Measurements from ENCODE around the gene FCRLA. TPM values are rescaled to one million over a fixed set of nuclear protein-coding genes. Genes with fewer than 3 reads are reported as not detected.

The FCRLA gene
- total and polyA plus RNA-seq, 2 donors (not counting 1 experiment from before 2014, with no cell fraction given), result 140 to 248 TPM

GRCh38 chr1:161705537-161705936, 1.5 kb upstream of the FCRLA start:
- POLR2A ChIA-PET, result interaction anchor here (0.6 to 1.8 kb wide), 4 partner anchors 21 to 140 kb away, joined by 5 to 15 read pairs (median 7); no protein-coding TSS in a partner anchor
- Mint-ChIP-seq H3K4me1 (peaks cover 18% of the 10 kb centered on the region), H3K27ac (no peak overlapping the region), H3K4me3 (peak overlapping the region; percentile 79), H3K9me3 (ENCODE audit: insufficient read depth) (no peaks in the 10 kb centered on the region), H3K27me3 (no peaks in the 10 kb centered on the region)
- H3K27me3 ChIP-seq (replicated peaks in 1 of 4; ENCODE audit: control extremely low read depth in 1 of 4, control insufficient read depth in 3 of 4, insufficient read depth in 4 of 4, low read length in 3 of 4), result no peaks in the 10 kb centered on the region
- peak overlapping the region; percentile 80 to 81 for H3K27ac ChIP-seq (ENCODE audit: low read length in 2 of 2)
- H2AFZ ChIP-seq (ENCODE audit: insufficient read depth, low read depth, low read length, poor library complexity, severe bottlenecking), result no peak overlapping the region
- peak overlapping the region; percentile 76 for H3K4me2 ChIP-seq (replicated peaks; ENCODE audit: low read depth, low read length, poor library complexity, severe bottlenecking)
- peaks cover 36% of the 10 kb centered on the region for H3K79me2 ChIP-seq (ENCODE audit: control insufficient read depth, insufficient read depth, low read length)
- peaks cover 0 to 4% (median 0%) of the 10 kb centered on the region in 3 donors for H3K9me3 ChIP-seq (ENCODE audit: control extremely low read depth in 1 of 3, control insufficient read depth in 2 of 3, insufficient read depth in 1 of 3, low read length in 2 of 3)
- peaks cover 0 to 5% of the 10 kb centered on the region in 2 experiments for H3K36me3 ChIP-seq (replicated peaks in 1 of 2; ENCODE audit: control extremely low read depth in 1 of 2, control insufficient read depth in 1 of 2, extremely low read depth in 1 of 2, insufficient read depth in 2 of 2, low read length in 1 of 2)
- CTCF ChIA-PET, result interaction anchor here (0.7 to 6.8 kb wide), 6 partner anchors 22 to 93 kb away, joined by 3 to 85 read pairs (median 4); no protein-coding TSS in a partner anchor
- ATAC-seq (ENCODE audit: low read depth) (peak; percentile 84), DNase-seq (peak; percentile 88)
- no CpG with 5 or more reads among the region's 4 CpGs for WGBS (ENCODE audit: insufficient coverage)
- peaks cover 50 to 55% of the 10 kb centered on the region in 2 donors for H3K4me1 ChIP-seq (ENCODE audit: control insufficient read depth in 2 of 2, insufficient read depth in 2 of 2, low read length in 2 of 2)
- H4K20me1 ChIP-seq (ENCODE audit: control insufficient read depth, insufficient read depth, low read length, poor library complexity, severe bottlenecking), result peaks cover 12% of the 10 kb centered on the region
- H3K4me3 ChIP-seq (ENCODE audit: control extremely low read depth in 1 of 5, extremely low read depth in 1 of 5, insufficient read depth in 1 of 5, low read depth in 2 of 5, low read length in 4 of 5), result peak overlapping the region in 2 of 5 experiments; percentile 22 to 31
- intact Hi-C loops (cut with micrococcal nuclease), result loop anchor here (1.0 kb wide), 2 partner anchors 35 to 93 kb away; no protein-coding TSS in a partner anchor
- TF ChIP-seq EZH2 (IDR thresholded peaks at IDR 0.05; ENCODE audit: borderline replicate concordance, insufficient read depth, low read depth, low read length, poor library complexity, severe bottlenecking), result no peak
- TF ChIP-seq CTCF (IDR thresholded peaks at IDR 0.05), result no peak
- H3K9ac ChIP-seq (ENCODE audit: low read length), result no peak overlapping the region

GRCh38 chr1:161706113-161706481, 932 bp upstream of the FCRLA start:
- Mint-ChIP-seq H3K4me3 (peak overlapping the region; percentile 79), H3K27ac (no peak overlapping the region), H3K27me3 (no peaks in the 10 kb centered on the region), H3K4me1 (peaks cover 22% of the 10 kb centered on the region), H3K9me3 (ENCODE audit: insufficient read depth) (no peaks in the 10 kb centered on the region)
- H3K9ac ChIP-seq (ENCODE audit: low read length), result no peak overlapping the region
- intact Hi-C loops (cut with micrococcal nuclease), result no loop called here
- H3K27me3 ChIP-seq (replicated peaks in 1 of 4; ENCODE audit: control extremely low read depth in 1 of 4, control insufficient read depth in 3 of 4, insufficient read depth in 4 of 4, low read length in 3 of 4), result no peaks in the 10 kb centered on the region
- H4K20me1 ChIP-seq (ENCODE audit: control insufficient read depth, insufficient read depth, low read length, poor library complexity, severe bottlenecking), result peaks cover 16% of the 10 kb centered on the region
- peak overlapping the region in 1 of 5 experiments; percentile 69 for H3K4me3 ChIP-seq (ENCODE audit: control extremely low read depth in 1 of 5, extremely low read depth in 1 of 5, insufficient read depth in 1 of 5, low read depth in 2 of 5, low read length in 4 of 5)
- H3K27ac ChIP-seq (ENCODE audit: low read length in 2 of 2), result peak overlapping the region; percentile 80 to 81
- H3K79me2 ChIP-seq (ENCODE audit: control insufficient read depth, insufficient read depth, low read length), result peaks cover 41% of the 10 kb centered on the region
- WGBS (ENCODE audit: insufficient coverage), result 94% methylated on average over 3 of the region's 3 CpGs
- H3K9me3 ChIP-seq (ENCODE audit: control extremely low read depth in 1 of 3, control insufficient read depth in 2 of 3, insufficient read depth in 1 of 3, low read length in 2 of 3), result peaks cover 0 to 4% (median 0%) of the 10 kb centered on the region in 3 donors
- POLR2A ChIA-PET, result interaction anchor here (1.6 to 3.1 kb wide), 4 partner anchors 12 to 20 kb away, joined by 6 to 46 read pairs (median 12); partner anchors contain the start of gene FCRLB
- H2AFZ ChIP-seq (ENCODE audit: insufficient read depth, low read depth, low read length, poor library complexity, severe bottlenecking), result no peak overlapping the region
- peak overlapping the region; percentile 76 for H3K4me2 ChIP-seq (replicated peaks; ENCODE audit: low read depth, low read length, poor library complexity, severe bottlenecking)
- peaks cover 56 to 61% of the 10 kb centered on the region in 2 donors for H3K4me1 ChIP-seq (ENCODE audit: control insufficient read depth in 2 of 2, insufficient read depth in 2 of 2, low read length in 2 of 2)
- CTCF ChIA-PET, result interaction anchor here (1.6 to 6.8 kb wide), 5 partner anchors 12 to 94 kb away, joined by 3 to 85 read pairs (median 10); no protein-coding TSS in a partner anchor
- DNase-seq (no peak), ATAC-seq (ENCODE audit: low read depth) (no peak)
- no peak for TF ChIP-seq EZH2 (IDR thresholded peaks at IDR 0.05; ENCODE audit: borderline replicate concordance, insufficient read depth, low read depth, low read length, poor library complexity, severe bottlenecking)
- H3K36me3 ChIP-seq (replicated peaks in 1 of 2; ENCODE audit: control extremely low read depth in 1 of 2, control insufficient read depth in 1 of 2, extremely low read depth in 1 of 2, insufficient read depth in 2 of 2, low read length in 1 of 2), result peaks cover 0 to 11% of the 10 kb centered on the region in 2 experiments
